A673 (cell line): Measurements from ENCODE around the gene DHRS11. TPM values are rescaled to one million over a fixed set of nuclear protein-coding genes. Genes with fewer than 3 reads are reported as not detected.

Source experiments
- BruUV-seq: library from RNA; stranded (reverse); fragments of 400-500 nt; replicated peaks from 2 replicates; lab custom pipeline; 2021; lab: Mats Ljungman, UMichigan
- CTCF ChIA-PET: fragments of 300-600 bp; sonication (Branson Sonifier 250); formaldehyde crosslinking; loops from one replicate; lab custom pipeline; 2022; ENCODE audit warnings: antibody characterized with exemption; lab: Charles Lee
- POLR2A ChIA-PET: fragments of 300-600 bp; sonication (Branson Sonifier 250); formaldehyde crosslinking; loops from one replicate; lab custom pipeline; 2022; ENCODE audit warnings: antibody characterized with exemption; ENCODE audit not compliant: low non-redundant PET; lab: Charles Lee
- DNase-seq: peaks from one replicate; pipeline ENCODE4 v3.0.0-alpha.2; 2015; ENCODE audit warnings: low spot score
- H3K27ac ChIP-seq: fragments of 200-600 bp; sonication (generic); 2 replicates; pipeline ENCODE4 v1.5.1; 2016; ENCODE audit warnings: mixed run types, low read depth, mild to moderate bottlenecking, mixed read lengths, antibody characterized with exemption, low read length; ENCODE audit not compliant: poor library complexity, severe bottlenecking
- H3K27me3 ChIP-seq: fragments of 200-600 bp; sonication (generic); replicated peaks from 2 replicates; pipeline ENCODE4 v1.6.1; 2017; ENCODE audit warnings: mixed run types, low read depth, mild to moderate bottlenecking, mixed read lengths, antibody characterized with exemption, low read length; ENCODE audit not compliant: insufficient read depth, poor library complexity
- H3K36me3 ChIP-seq: fragments of 200-600 bp; sonication (generic); 2 replicates; pipeline ENCODE4 v1.6.1; 2016; ENCODE audit warnings: mixed run types, mild to moderate bottlenecking, mixed read lengths, antibody characterized with exemption, low read length; ENCODE audit not compliant: insufficient read depth, poor library complexity, severe bottlenecking
- H3K4me1 ChIP-seq: fragments of 200-600 bp; sonication (generic); 2 replicates; pipeline ENCODE4 v1.6.1; 2017; ENCODE audit warnings: mixed run types, mild to moderate bottlenecking, mixed read lengths, antibody characterized with exemption, low read length; ENCODE audit not compliant: insufficient read depth, poor library complexity, severe bottlenecking
- H3K4me3 ChIP-seq: fragments of 200-600 bp; sonication (generic); 2 replicates; pipeline ENCODE4 v1.5.1; 2016; ENCODE audit warnings: low read depth, mixed run types, mild to moderate bottlenecking, mixed read lengths, low read length; ENCODE audit not compliant: poor library complexity, severe bottlenecking
- H3K9me3 ChIP-seq: fragments of 200-600 bp; sonication (generic); 2 replicates; pipeline ENCODE4 v1.6.1; 2016; ENCODE audit warnings: mixed run types, low read depth, mild to moderate bottlenecking, mixed read lengths, antibody characterized with exemption, low read length; ENCODE audit not compliant: poor library complexity, severe bottlenecking
- EZH2 ChIP-seq: fragments of 200-600 bp; sonication (generic); IDR thresholded peaks from 2 replicates; pipeline ENCODE4 v1.6.1; 2017; ENCODE audit warnings: borderline replicate concordance, low read depth, mild to moderate bottlenecking, mixed read lengths, antibody characterized with exemption, low read length; ENCODE audit not compliant: poor library complexity, severe bottlenecking
- intact Hi-C: fragments of 100-400 bp; cut with micrococcal nuclease; formaldehyde crosslinking; loops from one replicate; pipeline ENCODE4 v1.10.0; 2022; ENCODE audit not compliant: unreplicated experiment
- total RNA-seq: library from RNA; stranded (reverse); gene quantifications from 2 replicates; pipeline ENCODE4 v1.2.3, GENCODE V29; 2021
- TF ChIP-seq, protein P1 (sequence below): fragments of 300-800, 200-600 bp; sonication (generic); conservative IDR thresholded peaks from 2 replicates; pipeline ENCODE4 v1.5.1; 2017; ENCODE audit warnings: low read depth, mild to moderate bottlenecking, antibody characterized with exemption, low read length, moderate library complexity, mixed read lengths

DHRS11 gene
- total RNA-seq, 1 experiment from 2014 or later = 5.3 TPM

DNA sequence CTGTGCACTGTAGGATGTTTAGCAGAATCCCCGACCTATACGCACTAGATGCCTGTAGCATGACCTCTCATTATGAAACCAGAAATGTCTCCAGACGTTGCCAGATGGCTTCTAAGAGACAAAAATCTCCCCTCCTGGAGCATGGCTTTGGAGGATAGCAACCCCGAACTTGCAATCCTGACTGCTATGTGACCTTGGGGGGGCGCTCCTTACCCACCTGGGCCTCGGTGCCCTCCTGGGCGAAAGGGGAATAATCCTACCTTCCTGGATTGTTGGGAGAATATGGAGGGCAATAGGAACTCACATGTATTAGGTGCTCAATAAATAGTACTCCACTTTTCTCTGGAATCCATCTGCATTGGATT, 17.8 kb downstream of the DHRS11 start:
- no peaks in the 10 kb centered on the region for H3K9me3 ChIP-seq
- TF ChIP-seq, protein P1, sequence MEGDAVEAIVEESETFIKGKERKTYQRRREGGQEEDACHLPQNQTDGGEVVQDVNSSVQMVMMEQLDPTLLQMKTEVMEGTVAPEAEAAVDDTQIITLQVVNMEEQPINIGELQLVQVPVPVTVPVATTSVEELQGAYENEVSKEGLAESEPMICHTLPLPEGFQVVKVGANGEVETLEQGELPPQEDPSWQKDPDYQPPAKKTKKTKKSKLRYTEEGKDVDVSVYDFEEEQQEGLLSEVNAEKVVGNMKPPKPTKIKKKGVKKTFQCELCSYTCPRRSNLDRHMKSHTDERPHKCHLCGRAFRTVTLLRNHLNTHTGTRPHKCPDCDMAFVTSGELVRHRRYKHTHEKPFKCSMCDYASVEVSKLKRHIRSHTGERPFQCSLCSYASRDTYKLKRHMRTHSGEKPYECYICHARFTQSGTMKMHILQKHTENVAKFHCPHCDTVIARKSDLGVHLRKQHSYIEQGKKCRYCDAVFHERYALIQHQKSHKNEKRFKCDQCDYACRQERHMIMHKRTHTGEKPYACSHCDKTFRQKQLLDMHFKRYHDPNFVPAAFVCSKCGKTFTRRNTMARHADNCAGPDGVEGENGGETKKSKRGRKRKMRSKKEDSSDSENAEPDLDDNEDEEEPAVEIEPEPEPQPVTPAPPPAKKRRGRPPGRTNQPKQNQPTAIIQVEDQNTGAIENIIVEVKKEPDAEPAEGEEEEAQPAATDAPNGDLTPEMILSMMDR = no peak
- H3K36me3 ChIP-seq = no peaks in the 10 kb centered on the region
- intact Hi-C loops = no loop called here
- POLR2A ChIA-PET = no interaction called here
- no TSS peak for BruUV-seq
- no peak overlapping the region for H3K4me3 ChIP-seq
- H3K27ac ChIP-seq = no peak overlapping the region
- no peak for DNase-seq
- no peaks in the 10 kb centered on the region for H3K4me1 ChIP-seq
- H3K27me3 ChIP-seq = no peaks in the 10 kb centered on the region
- CTCF ChIA-PET = no interaction called here

GRCh38 chr17:36610474-36610873, 18.8 kb downstream of the DHRS11 start:
- Histone ChIP-seq H3K4me3 (no peak overlapping the region), H3K27me3 (no peaks in the 10 kb centered on the region), H3K27ac (no peak overlapping the region), H3K4me1 (no peaks in the 10 kb centered on the region), H3K36me3 (no peaks in the 10 kb centered on the region), H3K9me3 (no peaks in the 10 kb centered on the region)
- ChIA-PET POLR2A (no interaction called here), CTCF (no interaction called here)
- no peak for TF ChIP-seq EZH2
- TF ChIP-seq, protein P1 = no peak
- intact Hi-C loops = no loop called here
- BruUV-seq = no TSS peak
- DNase-seq = no peak

DNA sequence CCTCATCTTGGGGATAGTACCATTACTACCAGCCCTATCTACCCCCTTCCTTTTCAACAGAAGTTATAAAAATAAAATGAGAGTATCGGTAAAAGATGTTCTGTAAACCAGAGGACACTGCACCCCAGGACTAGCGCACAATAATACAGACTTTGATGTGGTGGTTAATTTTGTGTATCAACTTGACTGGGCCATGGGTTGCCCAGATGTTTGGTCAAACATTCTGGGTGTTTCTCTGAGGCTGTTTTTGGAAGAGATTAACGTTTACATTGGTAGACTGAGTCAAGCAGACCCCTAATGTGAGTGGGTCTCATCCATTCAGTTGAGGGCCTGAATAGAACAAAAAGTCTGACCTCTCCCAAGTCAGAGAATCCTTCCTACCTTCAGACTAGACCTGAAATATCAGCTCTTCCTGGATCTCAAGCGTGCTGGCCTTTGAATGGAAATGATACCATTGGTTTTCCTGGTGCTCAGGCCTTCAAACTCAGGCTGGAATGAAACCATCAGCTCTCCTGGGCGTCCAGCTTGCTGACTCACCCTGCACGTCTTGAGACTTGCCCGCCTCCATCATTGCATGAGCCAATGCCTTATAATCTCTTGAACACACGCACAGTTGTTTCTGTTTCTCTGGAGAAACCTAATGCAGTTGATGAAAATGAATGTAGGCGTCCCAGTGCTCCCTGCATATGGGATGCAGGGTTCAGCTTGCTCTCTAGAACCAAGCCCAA, 19.8 kb downstream of the DHRS11 start:
- Histone ChIP-seq H3K36me3 (no peaks in the 10 kb centered on the region), H3K4me1 (no peaks in the 10 kb centered on the region), H3K27ac (no peak overlapping the region), H3K9me3 (no peaks in the 10 kb centered on the region), H3K4me3 (no peak overlapping the region), H3K27me3 (no peaks in the 10 kb centered on the region)
- intact Hi-C loops = no loop called here
- DNase-seq = no peak
- POLR2A ChIA-PET = interaction anchor here (0.7 kb wide), 1 partner anchor 1619 kb away, joined by 3 read pairs; no protein-coding TSS in a partner anchor
- TF ChIP-seq EZH2 = no peak
- TF ChIP-seq, protein P1 = no peak
- CTCF ChIA-PET = no interaction called here
- no TSS peak for BruUV-seq
